Inflammatory macrophage treated with lipopolysaccharide for 1 hour (primary cell): ENCODE data around the gene TSPYL4.

Source experiments
- DNase-seq, 2 donors: peaks; one replicate each; pipeline ENCODE4 v3.0.0-alpha.2; 2020 to 2022

The TSPYL4 gene

DNA sequence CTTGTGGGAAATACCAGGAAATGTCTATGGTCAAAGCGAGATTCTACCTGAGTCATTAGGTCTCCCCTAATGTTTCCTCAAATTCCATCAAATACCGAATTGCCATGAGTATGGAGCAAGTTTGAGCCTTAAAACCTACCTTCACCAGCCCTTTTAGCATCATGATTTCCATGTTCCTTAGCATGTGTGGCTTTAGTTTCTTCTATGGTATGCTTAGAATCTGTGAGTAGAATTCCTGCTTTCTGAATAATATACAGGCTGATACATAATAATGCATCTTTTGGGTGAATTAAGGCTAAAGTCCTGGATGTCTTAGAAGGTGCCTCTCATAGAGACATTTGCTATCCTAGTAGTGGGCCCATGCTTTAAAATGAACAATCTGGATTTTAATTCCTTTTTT, 32.0 kb downstream of the TSPYL4 start:
- no peak for DNase-seq

DNA sequence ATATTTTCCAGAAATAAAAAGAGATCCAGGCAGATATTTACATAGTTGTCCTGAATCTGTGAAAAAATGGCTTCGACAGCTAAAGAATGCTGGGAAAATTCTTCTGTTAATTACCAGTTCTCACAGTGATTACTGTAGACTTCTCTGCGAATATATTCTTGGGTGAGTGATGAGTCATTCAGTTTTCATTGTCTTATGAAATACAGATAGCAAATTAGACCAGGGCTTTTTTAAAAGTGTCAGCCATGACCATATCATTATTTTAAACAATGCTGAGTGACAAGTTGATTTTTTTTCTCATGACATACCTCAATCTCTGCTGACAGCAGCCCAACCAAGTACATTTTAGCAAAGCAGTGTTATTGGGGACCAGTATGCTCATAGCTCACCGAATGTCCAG, 32.8 kb downstream of the TSPYL4 start:
- no peak for DNase-seq

DNA sequence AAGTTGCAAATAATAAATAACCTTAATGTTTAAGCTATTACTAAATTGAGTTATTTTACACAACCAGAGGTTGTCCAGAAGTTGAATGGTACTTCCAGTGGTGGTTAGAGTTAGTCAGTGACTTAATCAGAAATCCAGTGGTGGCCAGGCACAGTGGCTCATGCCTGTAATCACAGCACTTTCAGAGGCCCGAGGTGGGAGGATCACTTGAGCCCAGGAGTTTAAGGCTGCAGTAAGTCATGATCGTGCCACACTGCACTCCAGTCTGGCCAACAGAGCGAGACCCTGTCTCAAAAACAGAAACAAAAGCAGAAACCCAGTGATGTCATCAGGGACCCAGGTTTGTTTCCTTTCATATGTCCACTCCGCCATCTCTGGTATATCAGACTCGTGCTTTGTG, 35.0 kb downstream of the TSPYL4 start:
- DNase-seq, result no peak

DNA sequence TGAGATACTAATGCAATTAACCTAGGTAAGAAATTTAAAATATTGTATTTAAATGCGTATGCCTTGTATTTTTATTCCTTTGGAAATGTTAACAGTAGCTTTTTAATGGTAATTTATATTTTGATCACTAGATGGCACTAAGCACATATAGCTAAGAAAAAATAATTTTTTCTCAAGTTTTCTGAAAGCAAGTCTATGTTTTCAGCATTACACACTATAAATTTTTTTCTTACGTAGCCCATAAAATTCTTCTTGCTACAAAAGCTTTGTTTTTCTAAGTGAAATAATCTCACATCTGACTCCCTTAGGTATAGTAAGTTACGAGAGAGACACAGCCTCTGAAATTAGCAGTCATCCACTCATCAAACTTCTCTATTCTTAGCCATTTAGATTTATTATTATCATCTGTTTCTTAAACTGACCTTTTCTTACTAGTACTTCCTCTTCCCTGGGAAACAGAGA, 35.7 kb downstream of the TSPYL4 start:
- peak in 1 of 2 donors; percentile 55 for DNase-seq

DNA sequence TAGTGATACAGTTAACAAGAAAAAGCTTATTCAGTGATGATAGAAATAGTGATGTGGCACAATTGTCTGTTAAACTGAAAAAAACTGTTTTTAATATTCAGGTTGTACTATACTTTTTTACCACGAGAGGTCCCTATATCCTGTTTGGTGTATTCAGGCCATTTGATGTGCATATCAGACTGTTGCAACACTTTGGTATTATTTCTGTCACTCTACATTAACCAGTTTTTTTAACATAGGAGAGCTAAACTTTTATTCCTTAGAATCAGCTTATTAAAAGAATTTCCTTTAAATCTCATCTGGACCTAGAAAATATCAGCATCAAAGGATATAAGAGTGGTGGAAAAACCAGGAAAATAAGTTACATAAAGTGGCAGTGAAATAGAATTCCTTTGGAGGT, 36.8 kb downstream of the TSPYL4 start:
- DNase-seq, result peak; percentile 57 to 83

DNA sequence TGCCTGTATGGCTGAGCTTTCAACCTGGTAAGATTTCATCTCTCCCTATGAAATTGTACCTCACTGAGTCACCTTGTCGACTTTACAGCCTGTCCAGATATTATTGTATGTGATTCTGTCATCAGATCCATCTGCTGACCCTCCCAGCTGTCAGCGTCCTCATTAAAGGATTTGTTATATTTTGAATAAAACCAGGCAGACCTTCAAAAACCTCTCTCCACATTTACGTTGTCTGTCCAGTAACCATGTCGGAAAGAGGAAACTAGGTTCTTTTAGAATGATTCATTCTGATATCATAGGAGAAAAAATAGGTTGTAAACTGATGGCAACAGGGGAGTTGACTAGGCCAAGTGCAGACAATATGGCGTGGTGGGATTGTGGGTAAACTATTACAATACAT, 38.5 kb downstream of the TSPYL4 start:
- no peak for DNase-seq

DNA sequence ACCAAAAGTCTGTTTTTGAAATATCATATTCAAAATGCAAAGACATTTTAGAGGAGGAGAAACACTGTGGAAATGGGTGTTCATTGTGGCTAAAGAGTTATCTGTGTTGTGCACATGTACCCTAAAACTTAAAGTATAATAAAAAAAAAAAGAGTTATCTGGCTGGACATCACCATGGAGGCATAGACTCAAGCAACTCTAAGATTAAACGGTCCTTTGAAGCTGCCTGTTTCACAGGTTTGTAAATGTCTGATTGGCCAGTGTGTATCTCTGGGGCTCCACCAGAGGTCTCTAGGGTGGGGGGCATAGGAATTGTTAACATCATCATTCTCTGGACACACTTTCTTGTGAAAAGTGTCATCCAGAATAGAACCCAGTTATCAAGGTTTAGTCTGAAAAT, 39.2 kb downstream of the TSPYL4 start:
- no peak for DNase-seq

DNA sequence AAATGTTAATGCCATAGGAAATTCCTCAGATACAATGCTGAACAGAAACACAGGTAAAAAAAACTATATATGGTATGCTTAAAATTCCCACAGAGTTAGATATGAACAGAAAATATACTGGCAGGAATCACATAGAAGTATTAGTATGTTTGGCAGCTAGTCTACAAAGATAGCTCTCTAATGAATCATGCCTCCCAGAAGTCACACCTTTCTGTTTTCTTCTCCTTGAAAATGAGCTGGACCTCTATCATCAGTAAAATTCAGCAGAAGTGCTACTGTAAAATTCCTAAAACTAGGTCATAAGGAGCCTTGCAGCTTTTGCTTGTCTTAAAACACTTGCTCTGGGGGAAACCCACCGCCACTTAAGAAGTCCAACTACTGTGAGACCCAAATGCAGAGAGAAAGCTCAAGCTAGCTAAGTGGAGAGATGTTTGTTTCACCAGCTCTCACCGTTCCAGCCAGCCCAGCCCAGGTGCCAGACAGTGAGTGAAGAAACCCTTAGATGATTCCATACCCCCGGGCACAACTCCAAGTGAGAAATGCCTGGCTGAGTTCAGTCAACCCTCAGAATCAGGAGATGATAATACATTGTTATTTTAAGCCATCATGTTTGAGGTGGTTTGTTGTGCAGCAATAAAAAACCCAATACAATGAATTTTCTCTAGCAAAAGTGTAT, 43.0 kb downstream of the TSPYL4 start:
- no peak for DNase-seq

DNA sequence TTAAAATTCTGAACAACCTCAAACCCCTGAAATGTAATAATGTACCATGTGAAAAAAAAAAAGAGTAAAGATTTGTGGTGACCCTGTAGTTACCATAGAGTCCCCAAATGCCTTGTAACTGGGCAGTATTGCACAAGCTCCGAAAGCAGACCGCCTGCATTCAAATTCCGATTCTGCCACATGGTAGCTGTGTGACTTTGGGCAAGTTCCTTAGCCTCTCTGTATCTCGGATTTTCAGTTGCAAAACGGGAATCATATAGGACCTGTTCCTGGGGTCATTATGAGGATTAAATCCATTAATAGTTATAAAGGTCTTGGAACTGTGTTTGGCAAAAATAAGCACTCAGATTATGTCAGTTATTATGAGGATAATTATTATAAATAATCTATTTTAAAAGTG, 43.6 kb downstream of the TSPYL4 start:
- DNase-seq, result no peak

DNA sequence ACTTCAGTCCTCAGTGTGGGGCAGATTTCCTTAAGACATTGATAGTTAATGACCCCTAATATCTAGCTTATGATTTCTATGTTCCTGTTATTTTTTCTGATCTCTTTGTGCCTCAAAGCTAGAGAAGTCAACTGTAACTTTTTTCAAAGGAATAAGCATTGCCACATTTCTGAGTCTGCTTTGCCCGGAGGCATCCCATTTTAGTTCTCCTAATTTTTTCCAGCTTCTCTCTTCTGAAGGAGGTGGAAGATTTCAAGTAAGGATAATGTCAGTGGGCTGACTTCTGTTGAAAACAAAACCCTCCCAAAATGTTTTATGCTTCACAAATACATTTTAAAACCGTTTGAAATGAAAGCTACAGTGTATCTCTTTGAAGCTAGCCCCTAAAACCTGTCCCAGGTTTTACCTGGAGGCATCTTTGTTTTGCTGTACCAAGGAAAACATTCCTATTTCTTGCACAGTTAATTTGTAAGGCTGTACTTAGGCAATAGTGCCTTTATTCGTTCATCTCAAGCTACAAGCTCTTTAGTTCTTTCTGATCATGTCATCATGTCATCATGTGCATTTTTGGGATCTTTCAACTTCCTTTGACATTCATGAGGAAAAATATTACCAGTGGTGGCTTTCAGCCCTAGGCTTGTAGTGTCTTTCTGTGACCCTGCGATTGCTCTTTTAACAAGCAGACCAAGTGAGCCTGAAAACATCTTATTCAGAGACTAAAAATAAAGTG, 45.7 kb downstream of the TSPYL4 start:
- DNase-seq, result no peak

DNA sequence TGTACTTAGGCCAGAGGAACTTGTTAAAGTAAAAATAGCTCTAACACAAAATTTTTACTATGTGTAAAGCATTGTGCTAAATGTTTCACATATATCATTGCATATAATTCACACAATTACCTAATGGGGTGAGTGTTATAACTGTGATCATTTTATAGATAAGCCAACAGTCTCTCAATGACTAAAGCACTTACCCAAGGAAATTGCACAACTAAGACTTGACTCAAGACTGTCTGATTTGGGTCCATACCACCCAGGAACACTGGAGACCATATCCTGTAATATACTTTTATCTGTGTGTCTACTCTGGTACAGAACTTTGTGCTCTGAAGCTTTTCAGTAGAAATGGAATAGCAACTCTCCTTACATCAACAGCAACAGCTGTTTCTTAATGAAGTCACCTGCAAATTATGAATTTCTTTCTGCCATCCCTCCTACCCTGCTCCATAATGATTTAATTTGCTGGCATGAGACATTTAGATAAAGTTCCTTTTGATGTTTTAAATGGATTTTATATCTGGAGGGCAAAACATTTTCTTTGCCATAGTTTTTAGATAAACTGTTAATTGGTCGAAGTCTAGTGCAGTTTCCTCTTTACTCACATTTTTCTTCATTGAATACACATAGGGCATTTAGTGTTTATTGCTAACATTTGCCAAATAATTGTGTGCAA, 47.5 kb downstream of the TSPYL4 start:
- DNase-seq, result peak; percentile 5 to 23

DNA sequence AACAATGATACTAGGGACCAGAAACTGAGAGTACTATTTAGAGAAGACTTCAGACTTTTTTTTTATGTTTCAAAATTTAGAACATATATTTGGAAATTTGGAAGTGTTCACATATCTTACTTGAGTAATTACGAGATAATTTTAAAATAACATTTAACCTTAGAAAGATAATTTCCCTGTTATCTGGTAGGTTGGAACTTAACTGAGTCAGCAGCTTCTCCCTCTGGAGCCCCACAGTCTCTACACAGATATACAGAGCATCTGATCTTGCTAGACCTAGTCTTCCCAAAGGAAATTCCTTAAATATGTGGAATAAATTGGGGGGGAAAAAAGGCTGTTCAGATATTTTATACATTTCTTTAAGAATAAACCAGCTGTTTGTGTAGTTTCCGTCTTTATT, 48.6 kb downstream of the TSPYL4 start:
- no peak for DNase-seq

DNA sequence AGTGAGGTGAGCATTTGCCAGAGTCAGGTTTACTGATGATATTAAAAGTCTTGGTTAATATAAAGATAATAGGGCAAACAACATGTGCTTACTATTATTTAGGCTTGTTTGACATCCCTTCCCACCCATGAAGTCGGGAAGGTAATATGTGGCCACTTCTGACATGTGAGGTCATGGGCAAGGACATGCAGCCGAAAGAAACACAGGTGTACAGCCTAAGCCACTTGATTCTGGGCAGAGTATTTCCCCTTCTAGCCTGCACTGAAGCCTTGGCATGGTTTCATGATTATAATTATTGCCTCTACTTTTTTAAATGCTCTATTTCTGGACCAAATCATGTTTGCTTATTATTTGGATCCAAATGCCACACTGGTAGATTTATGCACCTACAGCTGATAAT, 52.3 kb downstream of the TSPYL4 start:
- no peak for DNase-seq

DNA sequence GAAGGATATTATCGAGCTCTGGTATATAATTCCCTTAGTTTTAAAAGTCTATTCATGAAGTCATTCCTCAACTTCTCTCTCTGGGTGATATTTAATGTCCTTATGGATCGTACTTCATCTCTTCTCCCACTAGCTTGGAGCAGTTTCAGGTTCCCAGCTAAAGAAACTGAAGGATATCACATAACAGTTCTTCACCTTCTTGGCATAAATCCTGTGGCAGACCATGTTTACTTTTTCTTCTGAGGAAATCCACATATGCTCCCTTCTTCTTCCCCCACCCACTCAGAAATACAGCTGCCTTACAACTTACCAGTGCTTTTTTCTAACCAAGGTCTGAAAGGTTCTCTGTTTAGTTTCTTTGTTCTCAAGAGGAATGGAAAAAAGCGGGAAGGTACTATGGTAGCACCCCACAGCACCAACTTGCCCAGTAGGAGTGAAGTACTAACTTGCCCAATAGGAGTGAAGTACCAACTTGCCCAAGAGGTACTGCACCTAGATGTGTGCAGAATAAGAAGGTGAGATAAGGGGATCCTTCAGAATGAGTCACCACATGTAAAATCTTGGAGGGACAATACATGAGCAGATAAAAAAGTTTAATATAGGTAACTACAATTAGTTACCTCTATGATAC, 53.1 kb downstream of the TSPYL4 start:
- DNase-seq, result no peak
